Measurements from ENCODE around the gene SLC22A1.
"Not testable (repeated sequence)": the region's sequence is repeated elsewhere in the genome, so short reads cannot be mapped to it uniquely, and the experiment has no call there.

The SLC22A1 gene

GRCh38 chr6:160121558-160121957, at the start of gene SLC22A1:
TSS of gene SLC22A1 (plus strand) at chr6:160121815. CDS start at chr6:160121936, 121 bp downstream.
- DNase-seq = no peak

GRCh38 chr6:160073272-160073671, 48.3 kb upstream of the SLC22A1 start:
- DNase-seq = no peak

- no peak for DNase-seq
These were observed 45.6 kb upstream of the SLC22A1 start for GRCh38 chr6:160076009-160076408.

GRCh38 chr6:160077024-160077423, 44.6 kb upstream of the SLC22A1 start:
- no peak for DNase-seq

- no peak for DNase-seq
These were observed 44.1 kb upstream of the SLC22A1 start for GRCh38 chr6:160077526-160077925.

- DNase-seq = no peak
These were observed 42.5 kb upstream of the SLC22A1 start for GRCh38 chr6:160078883-160079685.

- no peak for DNase-seq
These were observed 42.0 kb upstream of the SLC22A1 start for GRCh38 chr6:160079686-160080043.

- no peak for DNase-seq
These were observed 41.5 kb upstream of the SLC22A1 start for GRCh38 chr6:160080097-160080496.

GRCh38 chr6:160081398-160081797, 40.2 kb upstream of the SLC22A1 start:
- no peak for DNase-seq

- DNase-seq = no peak
These were observed 39.0 kb upstream of the SLC22A1 start for GRCh38 chr6:160082627-160083026.

GRCh38 chr6:160084198-160084776, 37.3 kb upstream of the SLC22A1 start:
- DNase-seq = no peak

- no peak for DNase-seq
These were observed 36.4 kb upstream of the SLC22A1 start for GRCh38 chr6:160085226-160085625.

GRCh38 chr6:160085713-160086505, 35.7 kb upstream of the SLC22A1 start:
- DNase-seq = no peak

- DNase-seq = no peak
These were observed 34.9 kb upstream of the SLC22A1 start for GRCh38 chr6:160086754-160087153.

- DNase-seq = no peak
These were observed 33.4 kb upstream of the SLC22A1 start for GRCh38 chr6:160088069-160088783.

- DNase-seq = no peak
These were observed 32.7 kb upstream of the SLC22A1 start for GRCh38 chr6:160088784-160089533.

GRCh38 chr6:160089534-160089897, 32.1 kb upstream of the SLC22A1 start:
- no peak for DNase-seq

- not testable (repeated sequence) for DNase-seq
These were observed 31.0 kb upstream of the SLC22A1 start for GRCh38 chr6:160090442-160091239.

- DNase-seq = not testable (repeated sequence)
These were observed 29.4 kb upstream of the SLC22A1 start for GRCh38 chr6:160092176-160092575.

- no peak for DNase-seq
These were observed 29.0 kb upstream of the SLC22A1 start for GRCh38 chr6:160092602-160093001.

GRCh38 chr6:160093061-160093460, 28.6 kb upstream of the SLC22A1 start:
- DNase-seq = no peak

GRCh38 chr6:160093946-160094345, 27.7 kb upstream of the SLC22A1 start:
- DNase-seq = no peak
